Nephron (organoid): ENCODE measurements around the gene DNAJA2.

ENCODE experiments used
- H3K27ac Mint-ChIP-seq, 3 experiments: 2 replicates each; pipeline ENCODE4 v1.8.0; 2020; ENCODE audit warnings: mixed read lengths in 3 of 3, mild to moderate bottlenecking in 2 of 3, moderate library complexity in 1 of 3
- H3K27me3 Mint-ChIP-seq: 2 replicates; pipeline ENCODE4 v1.8.0; 2021; ENCODE audit warnings: low read depth, mild to moderate bottlenecking, moderate library complexity, mixed read lengths
- H3K36me3 Mint-ChIP-seq: 2 replicates; pipeline ENCODE4 v1.8.0; 2020; ENCODE audit warnings: low read depth, mixed read lengths
- H3K4me1 Mint-ChIP-seq: 2 replicates; pipeline ENCODE4 v1.8.0; 2020; ENCODE audit warnings: mixed read lengths
- H3K4me3 Mint-ChIP-seq, 3 experiments: 2 replicates each; pipeline ENCODE4 v1.8.0; 2020; ENCODE audit warnings: mild to moderate bottlenecking in 3 of 3, mixed read lengths in 3 of 3, moderate library complexity in 2 of 3
- H3K9me3 Mint-ChIP-seq: 2 replicates; pipeline ENCODE4 v1.8.0; 2020; ENCODE audit warnings: mixed read lengths
- TF ChIP-seq, protein P1 (sequence below), 3 experiments: fragments of 200-600 bp; sonication (generic); IDR thresholded peaks; one replicate each; pipeline ENCODE4 v1.5.0; 2021; ENCODE audit warnings: antibody characterized with exemption in 3 of 3; ENCODE audit not compliant: unreplicated experiment in 3 of 3

DNAJA2 gene

DNA sequence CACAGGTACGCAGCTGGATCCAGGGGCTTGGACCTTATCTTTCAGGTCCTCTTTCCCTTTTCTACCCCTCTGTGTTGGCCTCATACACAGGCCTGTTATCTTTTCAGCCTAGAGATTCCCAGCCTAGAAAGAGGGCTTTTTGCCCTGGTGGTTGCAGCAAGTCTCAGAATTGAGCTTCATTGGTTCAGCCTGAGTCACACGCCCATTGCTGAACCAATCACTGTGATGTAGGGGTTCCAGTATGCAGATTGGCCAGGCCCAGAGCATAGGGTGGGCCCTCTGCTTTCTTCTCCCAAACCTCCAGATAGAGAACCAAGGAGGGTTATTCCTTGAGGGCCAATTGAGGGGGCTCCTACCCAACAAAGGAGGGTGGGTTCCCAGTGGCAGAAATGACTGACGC, 56.5 kb downstream of the DNAJA2 start:
- H3K27ac Mint-ChIP-seq, result no peak overlapping the region
- no peak overlapping the region for H3K4me3 Mint-ChIP-seq

DNA sequence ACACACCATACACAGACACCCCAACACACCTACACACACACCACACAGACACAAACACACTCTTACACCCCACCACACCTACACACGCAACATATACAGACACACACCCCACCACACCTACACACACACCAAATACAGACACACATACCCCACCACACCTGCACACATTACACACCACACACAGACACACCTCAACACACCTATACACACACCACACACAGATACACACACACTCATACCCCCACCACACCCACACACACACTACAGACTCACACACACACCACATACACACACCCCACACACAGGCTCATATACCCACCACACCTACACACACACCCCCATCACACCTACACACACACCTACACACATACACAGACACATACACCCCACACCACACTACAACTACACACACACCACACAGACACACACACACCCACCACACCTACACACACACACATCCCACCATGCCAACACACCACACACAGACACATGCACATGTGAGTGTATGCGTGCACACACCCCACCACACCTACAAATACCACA, 57.9 kb downstream of the DNAJA2 start:
- H3K27me3 Mint-ChIP-seq, result no peaks in the 10 kb centered on the region
- H3K4me1 Mint-ChIP-seq, result no peaks in the 10 kb centered on the region
- peaks cover 47% of the 10 kb centered on the region for H3K36me3 Mint-ChIP-seq
- no peaks in the 10 kb centered on the region for H3K9me3 Mint-ChIP-seq
- no peak overlapping the region for H3K4me3 Mint-ChIP-seq
- no peak overlapping the region for H3K27ac Mint-ChIP-seq
- TF ChIP-seq, protein P1, sequence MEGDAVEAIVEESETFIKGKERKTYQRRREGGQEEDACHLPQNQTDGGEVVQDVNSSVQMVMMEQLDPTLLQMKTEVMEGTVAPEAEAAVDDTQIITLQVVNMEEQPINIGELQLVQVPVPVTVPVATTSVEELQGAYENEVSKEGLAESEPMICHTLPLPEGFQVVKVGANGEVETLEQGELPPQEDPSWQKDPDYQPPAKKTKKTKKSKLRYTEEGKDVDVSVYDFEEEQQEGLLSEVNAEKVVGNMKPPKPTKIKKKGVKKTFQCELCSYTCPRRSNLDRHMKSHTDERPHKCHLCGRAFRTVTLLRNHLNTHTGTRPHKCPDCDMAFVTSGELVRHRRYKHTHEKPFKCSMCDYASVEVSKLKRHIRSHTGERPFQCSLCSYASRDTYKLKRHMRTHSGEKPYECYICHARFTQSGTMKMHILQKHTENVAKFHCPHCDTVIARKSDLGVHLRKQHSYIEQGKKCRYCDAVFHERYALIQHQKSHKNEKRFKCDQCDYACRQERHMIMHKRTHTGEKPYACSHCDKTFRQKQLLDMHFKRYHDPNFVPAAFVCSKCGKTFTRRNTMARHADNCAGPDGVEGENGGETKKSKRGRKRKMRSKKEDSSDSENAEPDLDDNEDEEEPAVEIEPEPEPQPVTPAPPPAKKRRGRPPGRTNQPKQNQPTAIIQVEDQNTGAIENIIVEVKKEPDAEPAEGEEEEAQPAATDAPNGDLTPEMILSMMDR (IDR thresholded peaks at IDR 0.05; ENCODE audit: unreplicated experiment in 3 of 3), result no peak

More for the DNA sequence above, 56.5 kb downstream of the DNAJA2 start:
- no peaks in the 10 kb centered on the region for H3K4me1 Mint-ChIP-seq
- no peaks in the 10 kb centered on the region for H3K27me3 Mint-ChIP-seq
- TF ChIP-seq, protein P1 (IDR thresholded peaks at IDR 0.05; ENCODE audit: unreplicated experiment in 3 of 3), result no peak
- peaks cover 45% of the 10 kb centered on the region for H3K36me3 Mint-ChIP-seq
- no peaks in the 10 kb centered on the region for H3K9me3 Mint-ChIP-seq

DNA sequence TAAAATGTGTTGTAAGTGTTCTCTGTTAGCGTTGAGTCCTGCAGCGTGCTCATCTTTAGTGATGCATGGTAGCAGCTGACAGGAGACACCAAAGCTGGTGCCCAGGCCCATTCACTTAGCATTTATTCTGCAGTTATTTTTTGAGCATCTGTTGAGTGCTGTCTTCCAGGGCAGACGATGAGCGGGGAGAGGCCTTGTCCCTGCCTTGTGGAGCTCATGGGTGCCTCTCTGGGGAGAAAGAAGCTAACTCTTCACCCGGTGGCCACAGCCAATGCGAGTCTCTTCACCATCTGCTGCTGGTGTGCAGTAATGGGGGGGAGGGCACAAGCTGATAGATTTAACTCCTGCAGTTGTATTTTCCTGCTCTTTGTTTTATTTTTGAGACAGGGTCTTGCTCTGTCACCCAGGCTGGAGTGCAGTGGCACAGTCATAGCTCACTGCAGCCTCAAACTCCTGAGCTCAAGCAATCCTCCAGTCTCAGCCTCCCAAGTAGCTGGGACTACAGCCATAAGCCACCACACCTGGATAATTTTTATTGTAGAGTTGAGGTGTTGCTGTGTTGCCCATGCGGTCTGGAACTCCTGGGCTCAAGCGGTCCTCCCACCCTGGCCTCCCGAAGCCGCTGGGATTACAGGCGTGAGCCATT, 58.8 kb downstream of the DNAJA2 start:
- H3K4me3 Mint-ChIP-seq, result no peak overlapping the region

DNA sequence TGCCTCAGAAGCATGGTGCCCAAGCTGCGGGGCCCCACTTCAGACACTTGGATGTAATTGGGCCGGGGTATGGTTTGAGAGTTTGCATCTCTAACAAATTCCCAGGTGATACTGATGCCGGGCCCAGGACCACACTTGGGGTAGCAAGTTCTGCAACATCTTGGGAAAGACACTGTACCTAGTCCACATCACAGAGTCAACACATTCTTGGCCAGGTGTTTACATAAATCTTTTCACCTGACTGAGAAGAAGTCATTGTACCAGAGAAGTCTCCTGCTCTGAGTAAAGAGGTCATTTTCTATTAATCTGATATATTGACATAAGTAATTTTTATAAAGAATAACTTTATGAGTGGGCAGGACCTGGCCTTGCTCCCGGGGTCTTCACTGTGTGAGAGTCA, 61.8 kb downstream of the DNAJA2 start:
- no peak overlapping the region for H3K27ac Mint-ChIP-seq

More for the DNA sequence above, 58.8 kb downstream of the DNAJA2 start:
- H3K4me1 Mint-ChIP-seq, result no peaks in the 10 kb centered on the region
- peaks cover 38% of the 10 kb centered on the region for H3K36me3 Mint-ChIP-seq
- no peaks in the 10 kb centered on the region for H3K27me3 Mint-ChIP-seq
- TF ChIP-seq, protein P1 (IDR thresholded peaks at IDR 0.05; ENCODE audit: unreplicated experiment in 3 of 3), result no peak
- H3K9me3 Mint-ChIP-seq, result no peaks in the 10 kb centered on the region
- H3K27ac Mint-ChIP-seq, result no peak overlapping the region

DNA sequence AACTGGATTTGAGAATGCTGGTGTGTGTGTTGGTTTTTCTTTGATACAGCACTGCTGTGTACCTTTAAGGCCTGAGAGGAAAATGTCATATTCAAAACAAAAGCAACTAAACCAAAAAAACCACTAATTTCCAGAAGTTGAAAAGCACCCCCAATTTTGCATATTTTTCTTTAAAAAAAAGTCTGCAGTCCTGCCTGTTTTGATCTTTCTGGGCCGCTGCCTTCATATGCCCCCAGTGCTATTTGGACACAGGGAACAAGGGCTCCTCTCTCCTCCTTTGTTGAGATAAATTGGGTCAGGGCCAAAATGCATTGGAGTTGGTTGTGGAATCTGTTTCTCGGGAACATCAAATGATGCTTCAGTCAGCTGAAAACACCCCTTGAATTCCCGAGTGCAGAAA, 62.4 kb downstream of the DNAJA2 start:
- no peak overlapping the region for H3K27ac Mint-ChIP-seq
- peaks cover 6% of the 10 kb centered on the region for H3K4me1 Mint-ChIP-seq
- TF ChIP-seq, protein P1 (IDR thresholded peaks at IDR 0.05; ENCODE audit: unreplicated experiment in 3 of 3), result no peak
- no peaks in the 10 kb centered on the region for H3K9me3 Mint-ChIP-seq
- no peak overlapping the region for H3K4me3 Mint-ChIP-seq
- H3K27me3 Mint-ChIP-seq, result no peaks in the 10 kb centered on the region
- peaks cover 28% of the 10 kb centered on the region for H3K36me3 Mint-ChIP-seq

More for the DNA sequence above, 61.8 kb downstream of the DNAJA2 start:
- Mint-ChIP-seq H3K36me3 (peaks cover 31% of the 10 kb centered on the region), H3K4me1 (peaks cover 6% of the 10 kb centered on the region), H3K4me3 (no peak overlapping the region), H3K27me3 (no peaks in the 10 kb centered on the region), H3K9me3 (no peaks in the 10 kb centered on the region)
- TF ChIP-seq, protein P1 (IDR thresholded peaks at IDR 0.05; ENCODE audit: unreplicated experiment in 3 of 3), result no peak
